Suprapubic skin (tissue), 3 donors: Measurements from ENCODE around the gene NEXN.

ENCODE experiments used
- CTCF ChIP-seq, 2 donors: fragments of 200-600 bp in 1 of 2; fragments of 450-650 bp in 1 of 2; sonication (generic) in 1 of 2; IDR thresholded peaks; one replicate each; pipeline ENCODE4 v1.5.1; 2016 to 2019; ENCODE audit warnings: antibody characterized with exemption in 2 of 2, mild to moderate bottlenecking in 1 of 2, moderate library complexity in 1 of 2
- POLR2AphosphoS5 ChIP-seq, 3 donors: sonication (generic); formaldehyde crosslinking; IDR thresholded peaks; one replicate each; pipeline ENCODE4 v1.6.1; 2017; ENCODE audit warnings: antibody characterized with exemption in 3 of 3

GRCh38 chr1:77857552-77857951 is 30.9 kb upstream of the NEXN start:
- TF ChIP-seq CTCF (IDR thresholded peaks at IDR 0.05) (no peak), POLR2AphosphoS5 (IDR thresholded peaks at IDR 0.05) (no peak)
